Breast epithelium (tissue), 3 donors: ENCODE data around the gene MANBA.

Experiments
- POLR2A ChIP-seq: fragments of 450-650 bp; IDR thresholded peaks from one replicate; pipeline ENCODE4 v1.6.1; 2016; ENCODE audit warnings: antibody characterized with exemption, mild to moderate bottlenecking, moderate library complexity
- POLR2AphosphoS5 ChIP-seq, 3 donors: sonication (generic); formaldehyde crosslinking; IDR thresholded peaks; one replicate each; pipeline ENCODE4 v1.6.1; 2017; ENCODE audit warnings: antibody characterized with exemption in 3 of 3
- TF ChIP-seq, protein P1 (sequence below), 3 donors: fragments of 450-650 bp; IDR thresholded peaks; one replicate each; pipeline ENCODE4 v1.5.1; 2016 to 2017; ENCODE audit warnings: antibody characterized with exemption in 3 of 3, mild to moderate bottlenecking in 3 of 3, moderate library complexity in 3 of 3

DNA sequence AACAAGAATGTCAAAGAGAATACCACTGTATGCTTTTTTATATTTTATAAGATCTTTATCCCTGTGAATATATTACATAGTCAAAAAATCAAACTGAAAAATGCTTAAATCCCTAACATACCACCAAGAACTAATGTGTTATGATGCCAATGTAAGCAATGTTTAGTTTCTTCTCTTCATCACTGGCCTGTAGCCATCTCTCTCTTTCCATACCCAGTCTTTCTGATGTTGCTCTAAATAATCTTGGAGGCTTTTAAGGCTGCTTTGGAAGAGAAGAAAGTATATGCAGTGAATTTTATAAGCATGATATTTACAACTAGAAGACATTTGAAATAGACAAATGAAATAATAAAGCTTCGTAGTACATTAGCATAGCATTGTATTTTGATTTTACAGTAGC lies 176.7 kb downstream of the MANBA start:
- TF ChIP-seq, protein P1, sequence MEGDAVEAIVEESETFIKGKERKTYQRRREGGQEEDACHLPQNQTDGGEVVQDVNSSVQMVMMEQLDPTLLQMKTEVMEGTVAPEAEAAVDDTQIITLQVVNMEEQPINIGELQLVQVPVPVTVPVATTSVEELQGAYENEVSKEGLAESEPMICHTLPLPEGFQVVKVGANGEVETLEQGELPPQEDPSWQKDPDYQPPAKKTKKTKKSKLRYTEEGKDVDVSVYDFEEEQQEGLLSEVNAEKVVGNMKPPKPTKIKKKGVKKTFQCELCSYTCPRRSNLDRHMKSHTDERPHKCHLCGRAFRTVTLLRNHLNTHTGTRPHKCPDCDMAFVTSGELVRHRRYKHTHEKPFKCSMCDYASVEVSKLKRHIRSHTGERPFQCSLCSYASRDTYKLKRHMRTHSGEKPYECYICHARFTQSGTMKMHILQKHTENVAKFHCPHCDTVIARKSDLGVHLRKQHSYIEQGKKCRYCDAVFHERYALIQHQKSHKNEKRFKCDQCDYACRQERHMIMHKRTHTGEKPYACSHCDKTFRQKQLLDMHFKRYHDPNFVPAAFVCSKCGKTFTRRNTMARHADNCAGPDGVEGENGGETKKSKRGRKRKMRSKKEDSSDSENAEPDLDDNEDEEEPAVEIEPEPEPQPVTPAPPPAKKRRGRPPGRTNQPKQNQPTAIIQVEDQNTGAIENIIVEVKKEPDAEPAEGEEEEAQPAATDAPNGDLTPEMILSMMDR (IDR thresholded peaks at IDR 0.05): no peak
- TF ChIP-seq POLR2A: no peak
- no peak for TF ChIP-seq POLR2AphosphoS5 (IDR thresholded peaks at IDR 0.05)
